ENCODE results near the gene SUCLG2.
"Not testable (repeated sequence)": the region's sequence is repeated elsewhere in the genome, so short reads cannot be mapped to it uniquely, and the experiment has no call there.

Gene SUCLG2

GRCh38 chr3:67557848-67558355 lies 96.5 kb downstream of the SUCLG2 start:
- Histone ChIP-seq H3K36me3 (ENCODE audit: control insufficient read depth, insufficient read depth, low read length) (peaks cover 13% of the 10 kb centered on the region), H3K4me1 (ENCODE audit: control insufficient read depth, insufficient read depth, low read length, poor library complexity, severe bottlenecking) (no peaks in the 10 kb centered on the region), H3K4me3 (ENCODE audit: insufficient read depth, low read depth, low read length, poor library complexity, severe bottlenecking) (no peak overlapping the region), H3K27me3 (replicated peaks; ENCODE audit: control insufficient read depth, insufficient read depth, low read length, poor library complexity, severe bottlenecking) (no peaks in the 10 kb centered on the region), H3K27ac (ENCODE audit: insufficient read depth, low read length, poor library complexity, severe bottlenecking) (no peak overlapping the region), H3K9me3 (ENCODE audit: control insufficient read depth, low read length) (no peaks in the 10 kb centered on the region)
- no peak for DNase-seq

- H3K4me3 ChIP-seq (ENCODE audit: insufficient read depth, low read depth, low read length, poor library complexity, severe bottlenecking): no peak overlapping the region
- H3K4me1 ChIP-seq (ENCODE audit: control insufficient read depth, insufficient read depth, low read length, poor library complexity, severe bottlenecking): no peaks in the 10 kb centered on the region
- DNase-seq: no peak
- H3K27ac ChIP-seq (ENCODE audit: insufficient read depth, low read length, poor library complexity, severe bottlenecking): no peak overlapping the region
- no peaks in the 10 kb centered on the region for H3K9me3 ChIP-seq (ENCODE audit: control insufficient read depth, low read length)
- no peaks in the 10 kb centered on the region for H3K27me3 ChIP-seq (replicated peaks; ENCODE audit: control insufficient read depth, insufficient read depth, low read length, poor library complexity, severe bottlenecking)
- H3K36me3 ChIP-seq (ENCODE audit: control insufficient read depth, insufficient read depth, low read length): peaks cover 6% of the 10 kb centered on the region
Measured at GRCh38 chr3:67551361-67552016, 102.9 kb downstream of the SUCLG2 start.

DNA sequence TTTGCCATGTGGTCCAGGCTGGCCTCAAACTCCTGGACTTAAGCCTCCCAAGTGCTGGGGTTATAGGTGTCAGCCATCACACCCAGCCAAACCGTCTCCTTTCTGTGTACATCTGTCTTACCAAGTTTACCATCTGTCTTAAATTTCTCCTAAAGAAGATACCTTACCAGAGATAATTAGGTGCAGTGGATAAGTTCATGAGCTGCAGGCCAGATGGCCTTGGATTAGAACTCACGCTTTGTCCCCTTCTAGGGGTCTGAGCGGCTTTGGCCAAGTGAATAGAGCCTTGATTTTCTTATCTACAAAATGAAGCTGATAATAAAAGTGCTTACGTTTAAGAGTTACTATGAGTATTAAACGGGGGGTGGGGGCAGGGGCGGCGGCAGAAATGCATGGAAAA lies 103.9 kb downstream of the SUCLG2 start:
- H3K4me3 ChIP-seq (ENCODE audit: insufficient read depth, low read depth, low read length, poor library complexity, severe bottlenecking): no peak overlapping the region
- no peaks in the 10 kb centered on the region for H3K9me3 ChIP-seq (ENCODE audit: control insufficient read depth, low read length)
- peaks cover 6% of the 10 kb centered on the region for H3K36me3 ChIP-seq (ENCODE audit: control insufficient read depth, insufficient read depth, low read length)
- DNase-seq: no peak
- no peak overlapping the region for H3K27ac ChIP-seq (ENCODE audit: insufficient read depth, low read length, poor library complexity, severe bottlenecking)
- no peaks in the 10 kb centered on the region for H3K27me3 ChIP-seq (replicated peaks; ENCODE audit: control insufficient read depth, insufficient read depth, low read length, poor library complexity, severe bottlenecking)
- H3K4me1 ChIP-seq (ENCODE audit: control insufficient read depth, insufficient read depth, low read length, poor library complexity, severe bottlenecking): no peaks in the 10 kb centered on the region

GRCh38 chr3:67542502-67543250 lies 111.7 kb downstream of the SUCLG2 start:
- H3K27ac ChIP-seq (ENCODE audit: insufficient read depth, low read length, poor library complexity, severe bottlenecking); H3K4me3 ChIP-seq (ENCODE audit: insufficient read depth, low read depth, low read length, poor library complexity, severe bottlenecking); H3K36me3 ChIP-seq (ENCODE audit: control insufficient read depth, insufficient read depth, low read length); DNase-seq; H3K27me3 ChIP-seq (replicated peaks; ENCODE audit: control insufficient read depth, insufficient read depth, low read length, poor library complexity, severe bottlenecking); H3K9me3 ChIP-seq (ENCODE audit: control insufficient read depth, low read length); H3K4me1 ChIP-seq (ENCODE audit: control insufficient read depth, insufficient read depth, low read length, poor library complexity, severe bottlenecking): not testable (repeated sequence)

- H3K9me3 ChIP-seq (ENCODE audit: control insufficient read depth, low read length): no peaks in the 10 kb centered on the region
- no peaks in the 10 kb centered on the region for H3K36me3 ChIP-seq (ENCODE audit: control insufficient read depth, insufficient read depth, low read length)
- no peak overlapping the region for H3K27ac ChIP-seq (ENCODE audit: insufficient read depth, low read length, poor library complexity, severe bottlenecking)
- no peaks in the 10 kb centered on the region for H3K4me1 ChIP-seq (ENCODE audit: control insufficient read depth, insufficient read depth, low read length, poor library complexity, severe bottlenecking)
- H3K27me3 ChIP-seq (replicated peaks; ENCODE audit: control insufficient read depth, insufficient read depth, low read length, poor library complexity, severe bottlenecking): no peaks in the 10 kb centered on the region
- DNase-seq: no peak
- no peak overlapping the region for H3K4me3 ChIP-seq (ENCODE audit: insufficient read depth, low read depth, low read length, poor library complexity, severe bottlenecking)
Measured at GRCh38 chr3:67540198-67540894, 114.1 kb downstream of the SUCLG2 start.

DNA sequence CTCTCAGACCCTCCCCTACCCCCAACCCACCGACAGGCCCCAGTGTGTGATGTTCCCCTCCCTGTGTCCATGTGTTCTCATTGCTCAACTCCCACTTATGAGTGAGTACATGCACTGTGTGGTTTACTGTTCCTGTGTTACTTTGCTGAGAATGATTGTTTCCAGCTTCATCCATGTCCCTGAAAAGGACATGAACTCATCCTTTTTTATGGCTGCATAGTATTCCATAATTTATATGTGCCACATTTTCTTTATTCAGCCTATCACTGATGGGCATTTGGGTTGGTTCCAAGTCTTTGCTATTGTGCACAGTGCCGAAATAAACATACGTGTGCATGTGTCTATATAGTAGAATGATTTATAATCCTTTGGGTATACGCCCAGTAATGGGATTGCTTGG lies 117.2 kb downstream of the SUCLG2 start:
- H3K27me3 ChIP-seq (replicated peaks; ENCODE audit: control insufficient read depth, insufficient read depth, low read length, poor library complexity, severe bottlenecking); H3K27ac ChIP-seq (ENCODE audit: insufficient read depth, low read length, poor library complexity, severe bottlenecking); DNase-seq; H3K36me3 ChIP-seq (ENCODE audit: control insufficient read depth, insufficient read depth, low read length); H3K9me3 ChIP-seq (ENCODE audit: control insufficient read depth, low read length); H3K4me3 ChIP-seq (ENCODE audit: insufficient read depth, low read depth, low read length, poor library complexity, severe bottlenecking); H3K4me1 ChIP-seq (ENCODE audit: control insufficient read depth, insufficient read depth, low read length, poor library complexity, severe bottlenecking): not testable (repeated sequence)

DNA sequence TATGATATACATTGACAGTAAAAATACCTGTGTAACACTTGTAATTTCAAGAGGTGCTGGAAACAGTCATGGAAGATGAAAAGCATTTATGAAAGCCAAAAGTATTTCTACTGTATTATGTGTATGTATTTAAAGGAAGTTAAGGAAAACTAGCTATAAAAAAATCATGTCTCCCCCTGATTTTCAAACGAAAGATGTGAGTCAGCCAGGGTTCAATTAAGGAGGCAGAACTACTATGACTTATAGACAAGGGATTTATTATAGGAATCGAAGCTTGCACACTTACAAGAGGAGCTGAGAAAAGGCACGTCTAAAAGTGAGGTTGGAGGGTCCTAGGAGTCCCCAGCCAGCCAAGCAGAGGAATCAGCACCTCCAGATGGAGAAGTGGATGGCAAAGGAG lies 119.4 kb downstream of the SUCLG2 start:
- no peaks in the 10 kb centered on the region for H3K27me3 ChIP-seq (replicated peaks; ENCODE audit: control insufficient read depth, insufficient read depth, low read length, poor library complexity, severe bottlenecking)
- no peaks in the 10 kb centered on the region for H3K9me3 ChIP-seq (ENCODE audit: control insufficient read depth, low read length)
- H3K27ac ChIP-seq (ENCODE audit: insufficient read depth, low read length, poor library complexity, severe bottlenecking): no peak overlapping the region
- H3K4me3 ChIP-seq (ENCODE audit: insufficient read depth, low read depth, low read length, poor library complexity, severe bottlenecking): no peak overlapping the region
- no peak for DNase-seq
- no peaks in the 10 kb centered on the region for H3K36me3 ChIP-seq (ENCODE audit: control insufficient read depth, insufficient read depth, low read length)
- no peaks in the 10 kb centered on the region for H3K4me1 ChIP-seq (ENCODE audit: control insufficient read depth, insufficient read depth, low read length, poor library complexity, severe bottlenecking)

DNA sequence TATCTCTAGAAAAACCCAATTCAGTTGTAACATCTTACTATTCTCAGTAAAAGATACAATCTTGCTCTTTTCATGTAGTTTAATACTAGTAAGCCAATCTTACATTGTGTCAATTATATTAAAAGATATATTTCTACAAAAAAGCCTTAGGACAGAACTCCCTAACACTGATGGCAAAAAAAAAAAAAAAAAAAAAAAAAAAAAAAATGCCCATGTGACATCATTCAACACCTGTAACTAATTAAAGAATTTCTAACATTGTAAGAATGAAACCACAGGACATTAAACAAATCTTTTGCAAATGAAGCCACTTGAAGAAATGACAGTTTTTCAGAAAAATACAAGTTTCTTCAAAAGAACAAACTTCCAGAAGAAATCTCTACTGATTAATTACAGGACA lies 119.8 kb downstream of the SUCLG2 start:
- no peaks in the 10 kb centered on the region for H3K9me3 ChIP-seq (ENCODE audit: control insufficient read depth, low read length)
- no peak for DNase-seq
- H3K27me3 ChIP-seq (replicated peaks; ENCODE audit: control insufficient read depth, insufficient read depth, low read length, poor library complexity, severe bottlenecking): no peaks in the 10 kb centered on the region
- H3K27ac ChIP-seq (ENCODE audit: insufficient read depth, low read length, poor library complexity, severe bottlenecking): no peak overlapping the region
- no peak overlapping the region for H3K4me3 ChIP-seq (ENCODE audit: insufficient read depth, low read depth, low read length, poor library complexity, severe bottlenecking)
- H3K36me3 ChIP-seq (ENCODE audit: control insufficient read depth, insufficient read depth, low read length): no peaks in the 10 kb centered on the region
- no peaks in the 10 kb centered on the region for H3K4me1 ChIP-seq (ENCODE audit: control insufficient read depth, insufficient read depth, low read length, poor library complexity, severe bottlenecking)

GRCh38 chr3:67531181-67532101 lies 123.0 kb downstream of the SUCLG2 start:
- DNase-seq: no peak
- Histone ChIP-seq H3K9me3 (ENCODE audit: control insufficient read depth, low read length) (no peaks in the 10 kb centered on the region), H3K4me1 (ENCODE audit: control insufficient read depth, insufficient read depth, low read length, poor library complexity, severe bottlenecking) (no peaks in the 10 kb centered on the region), H3K4me3 (ENCODE audit: insufficient read depth, low read depth, low read length, poor library complexity, severe bottlenecking) (no peak overlapping the region), H3K36me3 (ENCODE audit: control insufficient read depth, insufficient read depth, low read length) (peaks cover 17% of the 10 kb centered on the region), H3K27me3 (replicated peaks; ENCODE audit: control insufficient read depth, insufficient read depth, low read length, poor library complexity, severe bottlenecking) (no peaks in the 10 kb centered on the region), H3K27ac (ENCODE audit: insufficient read depth, low read length, poor library complexity, severe bottlenecking) (no peak overlapping the region)
